ENCODE measurements around the gene SHF.

SHF gene

GRCh38 chr15:45156744-45157455, 30.9 kb downstream of the SHF start:
- Histone ChIP-seq H3K4me3 (ENCODE audit: low read length in 2 of 2) (no peak overlapping the region), H3K27me3 (ENCODE audit: control insufficient read depth in 1 of 2, insufficient read depth in 2 of 2, low read length in 2 of 2) (no peaks in the 10 kb centered on the region), H3K4me1 (ENCODE audit: control insufficient read depth, insufficient read depth, low read length) (no peaks in the 10 kb centered on the region), H3K27ac (ENCODE audit: low read length) (no peak overlapping the region), H3K9ac (ENCODE audit: low read length in 2 of 2) (no peak overlapping the region), H3K36me3 (ENCODE audit: control insufficient read depth in 2 of 2, insufficient read depth in 2 of 2, low read length in 2 of 2) (no peaks in the 10 kb centered on the region), H3K9me3 (ENCODE audit: control insufficient read depth in 2 of 2, low read length in 2 of 2) (no peaks in the 10 kb centered on the region)

- no peak overlapping the region for H3K27ac ChIP-seq (ENCODE audit: low read length)
- no peaks in the 10 kb centered on the region for H3K9me3 ChIP-seq (ENCODE audit: control insufficient read depth in 2 of 2, low read length in 2 of 2)
- no peak overlapping the region for H3K9ac ChIP-seq (ENCODE audit: low read length in 2 of 2)
- H3K4me3 ChIP-seq (ENCODE audit: low read length in 2 of 2), result no peak overlapping the region
- H3K27me3 ChIP-seq (ENCODE audit: control insufficient read depth in 1 of 2, insufficient read depth in 2 of 2, low read length in 2 of 2), result no peaks in the 10 kb centered on the region
- peaks cover 0 to 3% of the 10 kb centered on the region in 2 donors for H3K36me3 ChIP-seq (ENCODE audit: control insufficient read depth in 2 of 2, insufficient read depth in 2 of 2, low read length in 2 of 2)
- no peaks in the 10 kb centered on the region for H3K4me1 ChIP-seq (ENCODE audit: control insufficient read depth, insufficient read depth, low read length)
These were observed 32.0 kb downstream of the SHF start for GRCh38 chr15:45155739-45156138.

GRCh38 chr15:45151998-45152828, 35.6 kb downstream of the SHF start:
- Histone ChIP-seq H3K9me3 (ENCODE audit: control insufficient read depth in 2 of 2, low read length in 2 of 2) (no peaks in the 10 kb centered on the region), H3K27ac (ENCODE audit: low read length) (no peak overlapping the region), H3K27me3 (ENCODE audit: control insufficient read depth in 1 of 2, insufficient read depth in 2 of 2, low read length in 2 of 2) (no peaks in the 10 kb centered on the region), H3K9ac (ENCODE audit: low read length in 2 of 2) (no peak overlapping the region), H3K4me1 (ENCODE audit: control insufficient read depth, insufficient read depth, low read length) (no peaks in the 10 kb centered on the region), H3K4me3 (ENCODE audit: low read length in 2 of 2) (no peak overlapping the region), H3K36me3 (ENCODE audit: control insufficient read depth in 2 of 2, insufficient read depth in 2 of 2, low read length in 2 of 2) (peaks cover 0 to 3% of the 10 kb centered on the region in 2 donors)

GRCh38 chr15:45150997-45151396, 36.8 kb downstream of the SHF start:
- H3K36me3 ChIP-seq (ENCODE audit: control insufficient read depth in 2 of 2, insufficient read depth in 2 of 2, low read length in 2 of 2), result peaks cover 0 to 3% of the 10 kb centered on the region in 2 donors
- no peak overlapping the region for H3K4me3 ChIP-seq (ENCODE audit: low read length in 2 of 2)
- no peak overlapping the region for H3K27ac ChIP-seq (ENCODE audit: low read length)
- no peaks in the 10 kb centered on the region for H3K27me3 ChIP-seq (ENCODE audit: control insufficient read depth in 1 of 2, insufficient read depth in 2 of 2, low read length in 2 of 2)
- no peaks in the 10 kb centered on the region for H3K4me1 ChIP-seq (ENCODE audit: control insufficient read depth, insufficient read depth, low read length)
- no peaks in the 10 kb centered on the region for H3K9me3 ChIP-seq (ENCODE audit: control insufficient read depth in 2 of 2, low read length in 2 of 2)
- H3K9ac ChIP-seq (ENCODE audit: low read length in 2 of 2), result no peak overlapping the region

- H3K9me3 ChIP-seq (ENCODE audit: control insufficient read depth in 2 of 2, low read length in 2 of 2), result no peaks in the 10 kb centered on the region
- H3K4me3 ChIP-seq (ENCODE audit: low read length in 2 of 2), result no peak overlapping the region
- H3K27me3 ChIP-seq (ENCODE audit: control insufficient read depth in 1 of 2, insufficient read depth in 2 of 2, low read length in 2 of 2), result no peaks in the 10 kb centered on the region
- H3K27ac ChIP-seq (ENCODE audit: low read length), result no peak overlapping the region
- peaks cover 0 to 3% of the 10 kb centered on the region in 2 donors for H3K36me3 ChIP-seq (ENCODE audit: control insufficient read depth in 2 of 2, insufficient read depth in 2 of 2, low read length in 2 of 2)
- H3K9ac ChIP-seq (ENCODE audit: low read length in 2 of 2), result no peak overlapping the region
- H3K4me1 ChIP-seq (ENCODE audit: control insufficient read depth, insufficient read depth, low read length), result no peaks in the 10 kb centered on the region
These were observed 37.3 kb downstream of the SHF start for GRCh38 chr15:45150481-45150880.

GRCh38 chr15:45149060-45149459, 38.7 kb downstream of the SHF start:
- H3K9ac ChIP-seq (ENCODE audit: low read length in 2 of 2), result no peak overlapping the region
- peaks cover 0 to 3% of the 10 kb centered on the region in 2 donors for H3K36me3 ChIP-seq (ENCODE audit: control insufficient read depth in 2 of 2, insufficient read depth in 2 of 2, low read length in 2 of 2)
- H3K27ac ChIP-seq (ENCODE audit: low read length), result no peak overlapping the region
- no peaks in the 10 kb centered on the region for H3K4me1 ChIP-seq (ENCODE audit: control insufficient read depth, insufficient read depth, low read length)
- no peak overlapping the region for H3K4me3 ChIP-seq (ENCODE audit: low read length in 2 of 2)
- H3K27me3 ChIP-seq (ENCODE audit: control insufficient read depth in 1 of 2, insufficient read depth in 2 of 2, low read length in 2 of 2), result peaks cover 0 to 2% of the 10 kb centered on the region in 2 donors
- H3K9me3 ChIP-seq (ENCODE audit: control insufficient read depth in 2 of 2, low read length in 2 of 2), result no peaks in the 10 kb centered on the region

- Histone ChIP-seq H3K27ac (ENCODE audit: low read length) (no peak overlapping the region), H3K9ac (ENCODE audit: low read length in 2 of 2) (no peak overlapping the region), H3K4me1 (ENCODE audit: control insufficient read depth, insufficient read depth, low read length) (no peaks in the 10 kb centered on the region), H3K27me3 (ENCODE audit: control insufficient read depth in 1 of 2, insufficient read depth in 2 of 2, low read length in 2 of 2) (peaks cover 2 to 4% of the 10 kb centered on the region in 2 donors), H3K36me3 (ENCODE audit: control insufficient read depth in 2 of 2, insufficient read depth in 2 of 2, low read length in 2 of 2) (peaks cover 0 to 3% of the 10 kb centered on the region in 2 donors), H3K9me3 (ENCODE audit: control insufficient read depth in 2 of 2, low read length in 2 of 2) (no peaks in the 10 kb centered on the region), H3K4me3 (ENCODE audit: low read length in 2 of 2) (no peak overlapping the region)
These were observed 39.4 kb downstream of the SHF start for GRCh38 chr15:45148076-45149059.

GRCh38 chr15:45147606-45148005, 40.2 kb downstream of the SHF start:
- H3K4me3 ChIP-seq (ENCODE audit: low read length in 2 of 2), result no peak overlapping the region
- no peaks in the 10 kb centered on the region for H3K9me3 ChIP-seq (ENCODE audit: control insufficient read depth in 2 of 2, low read length in 2 of 2)
- H3K27ac ChIP-seq (ENCODE audit: low read length), result no peak overlapping the region
- no peaks in the 10 kb centered on the region for H3K4me1 ChIP-seq (ENCODE audit: control insufficient read depth, insufficient read depth, low read length)
- peaks cover 0 to 3% of the 10 kb centered on the region in 2 donors for H3K36me3 ChIP-seq (ENCODE audit: control insufficient read depth in 2 of 2, insufficient read depth in 2 of 2, low read length in 2 of 2)
- no peak overlapping the region for H3K9ac ChIP-seq (ENCODE audit: low read length in 2 of 2)
- peaks cover 2 to 4% of the 10 kb centered on the region in 2 donors for H3K27me3 ChIP-seq (ENCODE audit: control insufficient read depth in 1 of 2, insufficient read depth in 2 of 2, low read length in 2 of 2)

GRCh38 chr15:45146405-45146804, 41.4 kb downstream of the SHF start:
- H3K4me3 ChIP-seq (ENCODE audit: low read length in 2 of 2), result no peak overlapping the region
- no peak overlapping the region for H3K9ac ChIP-seq (ENCODE audit: low read length in 2 of 2)
- no peak overlapping the region for H3K27ac ChIP-seq (ENCODE audit: low read length)
- peaks cover 0 to under 1% of the 10 kb centered on the region in 2 donors for H3K36me3 ChIP-seq (ENCODE audit: control insufficient read depth in 2 of 2, insufficient read depth in 2 of 2, low read length in 2 of 2)
- H3K9me3 ChIP-seq (ENCODE audit: control insufficient read depth in 2 of 2, low read length in 2 of 2), result no peaks in the 10 kb centered on the region
- H3K4me1 ChIP-seq (ENCODE audit: control insufficient read depth, insufficient read depth, low read length), result no peaks in the 10 kb centered on the region
- H3K27me3 ChIP-seq (ENCODE audit: control insufficient read depth in 1 of 2, insufficient read depth in 2 of 2, low read length in 2 of 2), result peaks cover 2 to 7% of the 10 kb centered on the region in 2 donors

- Histone ChIP-seq H3K9ac (ENCODE audit: low read length in 2 of 2) (no peak overlapping the region), H3K36me3 (ENCODE audit: control insufficient read depth in 2 of 2, insufficient read depth in 2 of 2, low read length in 2 of 2) (no peaks in the 10 kb centered on the region), H3K9me3 (ENCODE audit: control insufficient read depth in 2 of 2, low read length in 2 of 2) (no peaks in the 10 kb centered on the region), H3K4me1 (ENCODE audit: control insufficient read depth, insufficient read depth, low read length) (no peaks in the 10 kb centered on the region), H3K4me3 (ENCODE audit: low read length in 2 of 2) (no peak overlapping the region), H3K27me3 (ENCODE audit: control insufficient read depth in 1 of 2, insufficient read depth in 2 of 2, low read length in 2 of 2) (peaks cover 2 to 13% of the 10 kb centered on the region in 2 donors), H3K27ac (ENCODE audit: low read length) (no peak overlapping the region)
These were observed 43.0 kb downstream of the SHF start for GRCh38 chr15:45144775-45145174.
